PFSK-1 (cell line): ENCODE measurements around the gene DCC.

Source experiments
- POLR2AphosphoS5 ChIP-seq: IDR thresholded peaks from 2 replicates; pipeline ENCODE4 v1.6.1; 2012; ENCODE audit warnings: low read depth, mild to moderate bottlenecking, control low read depth, low read length, moderate library complexity
- REST ChIP-seq, 2 experiments: IDR thresholded peaks; 2 replicates each; pipeline versions ENCODE4 v1.6.1 to v1.8.0; 2011 to 2012; ENCODE audit warnings: low read depth in 2 of 2, low read length in 2 of 2, control low read depth in 1 of 2, inconsistent platforms in 1 of 2, mild to moderate bottlenecking in 1 of 2, moderate library complexity in 1 of 2; ENCODE audit not compliant: insufficient read depth in 1 of 2
- SIN3A ChIP-seq: IDR thresholded peaks from 2 replicates; pipeline ENCODE4 v1.6.1; 2012; ENCODE audit warnings: mild to moderate bottlenecking, low read length, moderate library complexity, borderline replicate concordance; ENCODE audit not compliant: insufficient read depth
- TAF1 ChIP-seq: IDR thresholded peaks from 2 replicates; pipeline ENCODE4 v1.6.1; 2012; ENCODE audit warnings: low read length, control low read depth, borderline replicate concordance; ENCODE audit not compliant: insufficient read depth

- TF ChIP-seq POLR2AphosphoS5 (no peak), SIN3A (no peak), REST (IDR thresholded peaks at IDR 0.05; ENCODE audit: insufficient read depth in 1 of 2, low read depth in 2 of 2, low read length in 2 of 2) (no peak), TAF1 (no peak)
These were observed 54.6 kb downstream of the DCC start for GRCh38 chr18:52394602-52395001.
